Hepatocyte (in vitro differentiated cells): ENCODE results near the gene C6orf89. TPM values are rescaled to one million over a fixed set of nuclear protein-coding genes. Genes with fewer than 3 reads are reported as not detected.

Experiments
- DNase-seq: peaks from one replicate; pipeline ENCODE4 v3.0.0-alpha.2; 2016; ENCODE audit warnings: low spot score
- H2AFZ ChIP-seq: fragments of 200-600 bp; sonication (generic); 2 replicates; pipeline ENCODE4 v1.6.0; 2016; ENCODE audit warnings: antibody characterized with exemption, mild to moderate bottlenecking
- H3K27ac ChIP-seq: fragments of 200-600 bp; sonication (generic); 2 replicates; pipeline ENCODE4 v1.5.1; 2016; ENCODE audit warnings: mild to moderate bottlenecking
- H3K27me3 ChIP-seq: fragments of 200-600 bp; sonication (generic); 2 replicates; pipeline ENCODE4 v1.6.1; 2016
- H3K36me3 ChIP-seq: fragments of 200-600 bp; sonication (generic); replicated peaks from 2 replicates; pipeline ENCODE4 v1.5.1; 2016; ENCODE audit warnings: low read depth; ENCODE audit not compliant: insufficient read depth
- H3K4me1 ChIP-seq: fragments of 200-600 bp; sonication (generic); 2 replicates; pipeline ENCODE4 v1.5.1; 2016; ENCODE audit warnings: mild to moderate bottlenecking, moderate library complexity; ENCODE audit not compliant: insufficient read depth
- H3K4me2 ChIP-seq: fragments of 200-600 bp; sonication (generic); 2 replicates; pipeline ENCODE4 v1.6.0; 2016
- H3K4me3 ChIP-seq: fragments of 200-600 bp; sonication (generic); 2 replicates; pipeline ENCODE4 v1.5.1; 2016; ENCODE audit warnings: mild to moderate bottlenecking
- H3K79me2 ChIP-seq: fragments of 200-600 bp; sonication (generic); 2 replicates; pipeline ENCODE4 v1.6.0; 2017; ENCODE audit warnings: mild to moderate bottlenecking
- H3K9me2 ChIP-seq: fragments of 200-600 bp; sonication (generic); replicated peaks from 2 replicates; pipeline ENCODE4 v1.6.0; 2017; ENCODE audit warnings: mild to moderate bottlenecking; ENCODE audit not compliant: insufficient read depth
- H3K9me3 ChIP-seq: fragments of 200-600 bp; sonication (generic); 2 replicates; pipeline ENCODE4 v1.5.1; 2016; ENCODE audit warnings: low read depth, mild to moderate bottlenecking
- H4K20me1 ChIP-seq: fragments of 200-600 bp; sonication (generic); 2 replicates; pipeline ENCODE4 v1.6.0; 2016; ENCODE audit warnings: mild to moderate bottlenecking; ENCODE audit not compliant: insufficient read depth, poor library complexity, severe bottlenecking
- CTCF ChIP-seq: fragments of 200-600 bp; sonication (generic); IDR thresholded peaks from 2 replicates; pipeline ENCODE4 v1.5.1; 2016; ENCODE audit warnings: antibody characterized with exemption, mild to moderate bottlenecking; ENCODE audit not compliant: poor library complexity
- EZH2 ChIP-seq: fragments of 200-600 bp; sonication (generic); IDR thresholded peaks from 2 replicates; pipeline ENCODE4 v1.6.1; 2016; ENCODE audit warnings: antibody characterized with exemption, mild to moderate bottlenecking, borderline replicate concordance
- EZH2phosphoT487 ChIP-seq: fragments of 200-600 bp; sonication (generic); IDR thresholded peaks from one replicate; pipeline ENCODE4 v1.6.1; 2018; ENCODE audit warnings: antibody characterized with exemption, mild to moderate bottlenecking, low read depth, moderate library complexity; ENCODE audit not compliant: unreplicated experiment, severe bottlenecking
- WGBS: methylation state at CpG from one replicate; pipeline ENCODE4 v1.1.6; 2016; ENCODE audit warnings: low lambda C conversion rate; ENCODE audit errors: missing lambda C conversion rate; 5-methylcytosine and 5-hydroxymethylcytosine counted together
- polyA plus RNA-seq: library from polyadenylated mRNA; unstranded; fragments of >200 nt; fragmentation: Nextera tagmentation; extraction: Ambion mirVana; gene quantifications from 2 replicates; pipeline ENCODE4 v1.2.1, GENCODE V29; 2016
- total RNA-seq: library from RNA; depleted of rRNA; stranded (reverse); fragments of >200 nt; gene quantifications from 2 replicates; pipeline ENCODE4 v1.2.3, GENCODE V29; 2014

C6orf89 gene
- total and polyA plus RNA-seq, 2 experiments from 2014 or later: 39.6 to 45.2 TPM

GRCh38 chr6:36851149-36851614, 34.6 kb upstream of the C6orf89 start:
- 46% methylated on average over 3 of the region's 3 CpGs for WGBS
- no peaks in the 10 kb centered on the region for H3K9me2 ChIP-seq
- no peaks in the 10 kb centered on the region for H4K20me1 ChIP-seq
- no peaks in the 10 kb centered on the region for H3K79me2 ChIP-seq
- no peaks in the 10 kb centered on the region for H3K9me3 ChIP-seq
- peak; percentile 85 for DNase-seq
- H3K4me1 ChIP-seq: peaks cover 17% of the 10 kb centered on the region
- H3K4me2 ChIP-seq: no peak overlapping the region
- no peak overlapping the region for H2AFZ ChIP-seq
- no peak overlapping the region for H3K4me3 ChIP-seq
- TF ChIP-seq CTCF: peak; percentile 89
- TF ChIP-seq EZH2: no peak
- peak overlapping the region; percentile 89 for H3K27ac ChIP-seq
- H3K36me3 ChIP-seq: no peaks in the 10 kb centered on the region
- no peaks in the 10 kb centered on the region for H3K27me3 ChIP-seq

- no peak for DNase-seq
- H3K9me3 ChIP-seq: no peaks in the 10 kb centered on the region
- peak overlapping the region; percentile 89 for H3K27ac ChIP-seq
- H4K20me1 ChIP-seq: no peaks in the 10 kb centered on the region
- peaks cover 17% of the 10 kb centered on the region for H3K4me1 ChIP-seq
- no peaks in the 10 kb centered on the region for H3K79me2 ChIP-seq
- no peak overlapping the region for H2AFZ ChIP-seq
- H3K36me3 ChIP-seq: no peaks in the 10 kb centered on the region
- no peak overlapping the region for H3K4me3 ChIP-seq
- TF ChIP-seq CTCF: no peak
- no peak for TF ChIP-seq EZH2
- no peak for TF ChIP-seq EZH2phosphoT487
- no peaks in the 10 kb centered on the region for H3K9me2 ChIP-seq
- 87% methylated on average over 4 of the region's 4 CpGs for WGBS
- H3K27me3 ChIP-seq: no peaks in the 10 kb centered on the region
- H3K4me2 ChIP-seq: no peak overlapping the region
Observed at GRCh38 chr6:36851626-36852025, 34.1 kb upstream of the C6orf89 start.

GRCh38 chr6:36852481-36853147, 33.1 kb upstream of the C6orf89 start:
- peak; percentile 68 for DNase-seq
- TF ChIP-seq EZH2: no peak
- peak; percentile 1 for TF ChIP-seq CTCF
- H3K36me3 ChIP-seq: no peaks in the 10 kb centered on the region
- peaks cover 17% of the 10 kb centered on the region for H3K4me1 ChIP-seq
- H2AFZ ChIP-seq: no peak overlapping the region
- peaks cover 2% of the 10 kb centered on the region for H3K79me2 ChIP-seq
- no peaks in the 10 kb centered on the region for H4K20me1 ChIP-seq
- no peaks in the 10 kb centered on the region for H3K9me3 ChIP-seq
- peak overlapping the region; percentile 89 for H3K27ac ChIP-seq
- H3K9me2 ChIP-seq: no peaks in the 10 kb centered on the region
- H3K4me3 ChIP-seq: no peak overlapping the region
- H3K4me2 ChIP-seq: peak overlapping the region; percentile 17
- WGBS: 89% methylated on average over 4 of the region's 4 CpGs
- no peaks in the 10 kb centered on the region for H3K27me3 ChIP-seq
